Ovary (tissue), 3 donors: Measurements from ENCODE around the gene CRADD.

Experiments
- CTCF ChIP-seq, 3 donors: fragments of 450-650 bp in 2 of 3; fragments of 200-600 bp in 1 of 3; IDR thresholded peaks; one replicate each; pipeline versions ENCODE4 v1.5.1 to v1.8.0; 2016 to 2022; ENCODE audit warnings: antibody characterized with exemption in 3 of 3, mild to moderate bottlenecking in 1 of 3
- EP300 ChIP-seq: sonication (generic); formaldehyde crosslinking; IDR thresholded peaks from one replicate; pipeline ENCODE4 v1.6.1; 2017; ENCODE audit warnings: antibody characterized with exemption
- POLR2A ChIP-seq: fragments of 450-650 bp; IDR thresholded peaks from one replicate; pipeline ENCODE4 v1.6.1; 2017; ENCODE audit warnings: antibody characterized with exemption, mild to moderate bottlenecking, moderate library complexity
- donor health status: DM: no; HTN: no; CAD: no.

DNA sequence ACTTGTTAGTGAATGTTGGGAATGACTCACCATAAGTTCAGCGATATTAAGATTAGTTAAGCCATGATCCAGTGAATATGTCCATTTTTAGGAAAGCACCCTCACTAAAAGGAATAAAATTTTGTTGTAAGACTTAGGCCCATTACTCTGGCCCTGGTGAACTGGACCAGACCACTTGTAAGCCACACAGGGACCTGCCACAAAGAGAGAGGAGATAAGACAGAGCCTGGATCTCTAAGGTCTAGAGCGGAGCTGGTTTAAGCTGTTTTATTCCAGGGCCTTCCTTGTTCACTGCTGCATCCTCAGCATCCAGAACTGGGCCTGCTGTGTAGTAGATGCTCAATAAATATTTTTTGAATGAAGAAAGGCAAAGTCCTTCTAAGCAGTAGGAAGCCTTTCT lies 79.1 kb downstream of the CRADD start:
- no peak for TF ChIP-seq CTCF (IDR thresholded peaks at IDR 0.05)
- TF ChIP-seq POLR2A, result no peak
- no peak for TF ChIP-seq EP300
